GM10266 (cell line): ENCODE data around the gene SLC9A2.

ENCODE experiments used
- DNase-seq: peaks from one replicate; pipeline ENCODE4 v3.0.0; 2012; ENCODE audit errors: extremely low spot score
- CTCF ChIP-seq: IDR thresholded peaks from 2 replicates; pipeline ENCODE4 v1.5.1; 2012; ENCODE audit warnings: mild to moderate bottlenecking, low read depth; ENCODE audit not compliant: control insufficient read depth, insufficient read depth; ENCODE audit errors: missing control alignments

The SLC9A2 gene

DNA sequence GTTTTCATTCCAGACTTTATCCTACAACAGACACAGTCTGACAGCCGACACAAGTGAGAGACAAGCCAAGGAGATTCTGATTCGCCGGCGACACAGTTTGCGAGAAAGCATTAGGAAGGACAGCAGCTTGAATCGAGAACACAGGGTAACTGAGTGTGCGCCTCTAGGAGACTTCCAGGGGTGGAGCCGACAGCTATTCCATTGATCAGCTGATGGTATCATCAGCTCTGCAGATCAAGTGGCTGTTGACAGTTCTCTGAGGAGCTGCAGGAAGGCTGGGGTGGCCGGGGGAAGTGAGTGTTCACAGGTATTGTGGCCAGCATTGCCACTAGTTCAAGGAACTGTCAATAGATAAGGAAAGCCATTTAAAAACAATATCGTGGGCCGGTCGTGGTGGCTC, 85.2 kb downstream of the SLC9A2 start:
- DNase-seq: no peak
- no peak for TF ChIP-seq CTCF

GRCh38 chr2:102707796-102708695, 88.7 kb downstream of the SLC9A2 start:
- no peak for TF ChIP-seq CTCF
- no peak for DNase-seq

- TF ChIP-seq CTCF: no peak
- DNase-seq: no peak
These were observed 89.7 kb downstream of the SLC9A2 start for GRCh38 chr2:102708847-102709559.

GRCh38 chr2:102717308-102718018, 98.1 kb downstream of the SLC9A2 start:
- no peak for TF ChIP-seq CTCF
- DNase-seq: no peak

GRCh38 chr2:102718387-102719316, 99.3 kb downstream of the SLC9A2 start:
- no peak for TF ChIP-seq CTCF
- DNase-seq: no peak

DNA sequence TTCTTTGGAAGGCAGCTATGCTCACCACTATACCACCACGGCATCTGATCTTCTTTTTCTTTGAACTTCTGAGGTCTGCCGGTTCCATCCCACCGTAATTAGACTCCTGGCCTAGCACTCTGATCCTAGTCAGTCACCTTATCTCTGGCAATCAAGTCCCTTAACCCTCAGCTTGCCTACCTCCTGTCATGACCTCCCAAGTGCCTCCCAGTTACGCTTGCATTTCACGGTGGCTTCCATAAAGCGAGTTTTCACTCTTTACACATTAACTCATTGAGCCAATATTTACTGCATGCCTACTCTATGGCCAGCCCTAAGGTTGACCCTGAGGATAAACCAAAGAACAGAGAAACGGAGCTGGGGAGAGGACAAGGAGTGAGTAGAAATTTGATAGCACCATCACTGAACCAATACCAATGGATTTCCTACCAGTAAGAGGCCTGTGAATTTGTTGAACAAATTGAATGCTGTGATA, 104.7 kb downstream of the SLC9A2 start:
- TF ChIP-seq CTCF: no peak
- DNase-seq: no peak
